ENCODE data around the gene SHTN1. TPM values are rescaled to one million over a fixed set of nuclear protein-coding genes. Genes with fewer than 3 reads are reported as not detected.

The SHTN1 gene
- polyA plus RNA-seq, 1 donor (not counting 4 experiments of a cell fraction or from before 2014, with no cell fraction given) = 21.3 TPM

DNA sequence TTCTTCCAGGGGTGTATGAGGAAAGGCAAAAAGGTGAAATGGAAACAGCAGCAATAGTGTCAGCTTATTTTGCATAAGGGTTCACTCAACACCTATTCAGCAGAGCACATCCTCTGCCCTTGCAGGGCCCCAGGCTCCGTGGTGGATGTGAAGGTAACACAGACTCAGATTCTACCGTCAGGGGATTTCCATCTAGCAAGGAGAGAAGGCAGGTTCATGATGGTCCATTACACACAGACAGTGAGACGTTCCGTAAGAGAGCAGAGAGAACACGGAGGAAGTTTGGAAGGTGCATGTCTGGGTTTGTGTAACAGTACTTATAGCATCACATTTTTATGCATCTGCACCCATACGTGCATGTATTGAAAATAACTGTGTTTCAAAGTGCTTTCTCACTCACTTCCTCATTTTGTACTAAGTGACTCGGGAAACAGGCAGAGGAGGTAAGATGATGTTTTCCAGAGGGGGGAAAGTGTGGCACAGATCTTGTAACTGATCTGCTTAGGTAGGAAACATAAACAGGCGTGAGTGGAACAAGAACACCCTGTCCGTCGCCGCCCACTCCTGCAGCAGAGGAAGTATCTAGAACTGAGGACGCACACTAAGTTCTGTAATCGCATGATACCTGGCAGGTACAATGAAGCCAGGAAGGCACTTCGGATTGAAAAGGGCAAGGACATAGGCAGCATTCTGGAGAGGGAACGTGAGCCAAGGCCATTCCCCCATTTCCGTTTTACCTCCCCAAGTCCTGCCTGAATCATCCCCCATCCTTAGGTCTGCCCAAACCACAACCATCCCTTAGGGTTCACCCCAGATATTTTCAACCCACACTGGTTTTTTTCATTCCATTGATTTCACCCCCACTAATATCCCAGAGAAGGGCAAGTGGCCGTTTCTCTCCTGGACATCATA, 156.7 kb downstream of the SHTN1 start:
- H3K4me2 ChIP-seq (ENCODE audit: control insufficient read depth, extremely low read depth, insufficient read depth, low read depth, low read length) = peak overlapping the region; percentile 87
- no peak for DNase-seq (ENCODE audit: low read depth, low spot score)
- H3K4me1 ChIP-seq (ENCODE audit: control insufficient read depth, extremely low read depth, insufficient read depth, low read length) = peaks cover 15% of the 10 kb centered on the region
- H3K9ac ChIP-seq (ENCODE audit: control insufficient read depth, extremely low read depth, insufficient read depth, low read length) = peak overlapping the region; percentile 69
- TF ChIP-seq, protein P1, sequence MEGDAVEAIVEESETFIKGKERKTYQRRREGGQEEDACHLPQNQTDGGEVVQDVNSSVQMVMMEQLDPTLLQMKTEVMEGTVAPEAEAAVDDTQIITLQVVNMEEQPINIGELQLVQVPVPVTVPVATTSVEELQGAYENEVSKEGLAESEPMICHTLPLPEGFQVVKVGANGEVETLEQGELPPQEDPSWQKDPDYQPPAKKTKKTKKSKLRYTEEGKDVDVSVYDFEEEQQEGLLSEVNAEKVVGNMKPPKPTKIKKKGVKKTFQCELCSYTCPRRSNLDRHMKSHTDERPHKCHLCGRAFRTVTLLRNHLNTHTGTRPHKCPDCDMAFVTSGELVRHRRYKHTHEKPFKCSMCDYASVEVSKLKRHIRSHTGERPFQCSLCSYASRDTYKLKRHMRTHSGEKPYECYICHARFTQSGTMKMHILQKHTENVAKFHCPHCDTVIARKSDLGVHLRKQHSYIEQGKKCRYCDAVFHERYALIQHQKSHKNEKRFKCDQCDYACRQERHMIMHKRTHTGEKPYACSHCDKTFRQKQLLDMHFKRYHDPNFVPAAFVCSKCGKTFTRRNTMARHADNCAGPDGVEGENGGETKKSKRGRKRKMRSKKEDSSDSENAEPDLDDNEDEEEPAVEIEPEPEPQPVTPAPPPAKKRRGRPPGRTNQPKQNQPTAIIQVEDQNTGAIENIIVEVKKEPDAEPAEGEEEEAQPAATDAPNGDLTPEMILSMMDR (optimal IDR thresholded peaks at IDR 0.05 in 1 of 3, IDR thresholded peaks at IDR 0.05 in 1 of 3, conservative IDR thresholded peaks at IDR 0.05 in 1 of 3; ENCODE audit: extremely low read depth in 1 of 3, insufficient read depth in 2 of 3, low read length in 3 of 3) = no peak
- peak; percentile 10 for TF ChIP-seq EZH2 (IDR thresholded peaks at IDR 0.05; ENCODE audit: low read length)
- H3K27me3 ChIP-seq (ENCODE audit: control insufficient read depth, extremely low read depth, insufficient read depth, low read length) = no peaks in the 10 kb centered on the region
- no peaks in the 10 kb centered on the region for H3K36me3 ChIP-seq (ENCODE audit: control insufficient read depth in 2 of 2, extremely low read depth in 1 of 2, insufficient read depth in 2 of 2, low read length in 2 of 2)
- H3K4me3 ChIP-seq (ENCODE audit: control insufficient read depth in 2 of 3, extremely low read depth in 1 of 3, insufficient read depth in 2 of 3, low read depth in 1 of 3, low read length in 3 of 3) = peak overlapping the region; percentile 69 to 81 (median 78)
- no peaks in the 10 kb centered on the region for H3K9me3 ChIP-seq (ENCODE audit: control insufficient read depth, low read depth, low read length)
- peak; percentile 88 for FAIRE-seq
- dilution Hi-C loops (cut with MboI; ENCODE audit: extremely low pct_ligation_motif_present, low sequenced_read_pairs) = no loop called here
- no peaks in the 10 kb centered on the region for H3K79me2 ChIP-seq (ENCODE audit: control insufficient read depth, insufficient read depth, low read length)
- no peaks in the 10 kb centered on the region for H4K20me1 ChIP-seq (ENCODE audit: control insufficient read depth, extremely low read depth, insufficient read depth, low read length)
- peak overlapping the region; percentile 29 for H3K27ac ChIP-seq (ENCODE audit: control insufficient read depth, insufficient read depth, low read length)
- H2AFZ ChIP-seq (ENCODE audit: control insufficient read depth, low read length) = peak overlapping the region; percentile 98
- H3K9me1 ChIP-seq (ENCODE audit: control insufficient read depth, extremely low read depth, insufficient read depth, low read length) = no peaks in the 10 kb centered on the region

DNA sequence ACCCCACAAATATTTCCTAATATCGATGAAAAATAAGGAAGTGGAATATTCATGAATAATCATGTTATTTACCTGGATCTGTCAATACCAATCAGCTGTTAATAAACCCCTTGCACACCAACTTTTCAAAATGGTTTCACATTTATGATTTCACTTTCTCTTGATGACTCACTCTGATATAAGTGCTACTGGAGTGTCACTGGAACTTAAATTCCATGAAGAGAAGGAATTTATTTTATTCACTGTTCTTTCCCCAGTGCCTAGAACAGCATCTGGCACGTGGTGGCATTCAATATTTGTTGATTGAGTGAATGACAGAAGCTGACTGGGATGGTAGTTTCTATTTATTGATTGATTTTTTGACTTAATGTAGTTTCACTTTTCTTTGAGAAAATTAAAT, 159.2 kb downstream of the SHTN1 start:
- H3K4me2 ChIP-seq (ENCODE audit: control insufficient read depth, extremely low read depth, insufficient read depth, low read depth, low read length) = no peak overlapping the region
- no peaks in the 10 kb centered on the region for H3K9me1 ChIP-seq (ENCODE audit: control insufficient read depth, extremely low read depth, insufficient read depth, low read length)
- no peaks in the 10 kb centered on the region for H3K27me3 ChIP-seq (ENCODE audit: control insufficient read depth, extremely low read depth, insufficient read depth, low read length)
- FAIRE-seq (no peak), DNase-seq (ENCODE audit: low read depth, low spot score) (no peak)
- no peaks in the 10 kb centered on the region for H4K20me1 ChIP-seq (ENCODE audit: control insufficient read depth, extremely low read depth, insufficient read depth, low read length)
- peaks cover 15% of the 10 kb centered on the region for H3K4me1 ChIP-seq (ENCODE audit: control insufficient read depth, extremely low read depth, insufficient read depth, low read length)
- no peak overlapping the region for H3K4me3 ChIP-seq (ENCODE audit: control insufficient read depth in 2 of 3, extremely low read depth in 1 of 3, insufficient read depth in 2 of 3, low read depth in 1 of 3, low read length in 3 of 3)
- no peak overlapping the region for H3K9ac ChIP-seq (ENCODE audit: control insufficient read depth, extremely low read depth, insufficient read depth, low read length)
- no peak overlapping the region for H2AFZ ChIP-seq (ENCODE audit: control insufficient read depth, low read length)
- no peak overlapping the region for H3K27ac ChIP-seq (ENCODE audit: control insufficient read depth, insufficient read depth, low read length)
- H3K9me3 ChIP-seq (ENCODE audit: control insufficient read depth, low read depth, low read length) = no peaks in the 10 kb centered on the region
- TF ChIP-seq, protein P1 (optimal IDR thresholded peaks at IDR 0.05 in 1 of 3, IDR thresholded peaks at IDR 0.05 in 1 of 3, conservative IDR thresholded peaks at IDR 0.05 in 1 of 3; ENCODE audit: extremely low read depth in 1 of 3, insufficient read depth in 2 of 3, low read length in 3 of 3) = no peak
- no peak for TF ChIP-seq EZH2 (IDR thresholded peaks at IDR 0.05; ENCODE audit: low read length)
- dilution Hi-C loops (cut with MboI; ENCODE audit: extremely low pct_ligation_motif_present, low sequenced_read_pairs) = no loop called here
- H3K79me2 ChIP-seq (ENCODE audit: control insufficient read depth, insufficient read depth, low read length) = no peaks in the 10 kb centered on the region
- H3K36me3 ChIP-seq (ENCODE audit: control insufficient read depth in 2 of 2, extremely low read depth in 1 of 2, insufficient read depth in 2 of 2, low read length in 2 of 2) = no peaks in the 10 kb centered on the region

Data from keratinocyte (primary cell).